GM12874 (cell line): ENCODE results near the gene TIMM23.

Source experiments
- CTCF ChIP-seq: IDR thresholded peaks from 2 replicates; pipeline ENCODE4 v1.5.1; 2011; ENCODE audit warnings: low read depth, mild to moderate bottlenecking, control low read depth, low read length, moderate library complexity; ENCODE audit not compliant: insufficient read depth

The TIMM23 gene

GRCh38 chr10:46033602-46034011 is 61.3 kb downstream of the TIMM23 start:
- TF ChIP-seq CTCF, result no peak

GRCh38 chr10:46035923-46036849 is 63.9 kb downstream of the TIMM23 start:
- TF ChIP-seq CTCF, result no peak

- no peak for TF ChIP-seq CTCF
These were observed 65.0 kb downstream of the TIMM23 start for GRCh38 chr10:46037107-46037825.

- no peak for TF ChIP-seq CTCF
These were observed 67.7 kb downstream of the TIMM23 start for GRCh38 chr10:46040004-46040403.

GRCh38 chr10:46042527-46042926 is 70.2 kb downstream of the TIMM23 start:
- no peak for TF ChIP-seq CTCF

- TF ChIP-seq CTCF, result no peak
These were observed 74.0 kb downstream of the TIMM23 start, which contains the start of gene MSMB for GRCh38 chr10:46046261-46046660. MSMB (minus strand) TSS chr10:46046269; CDS start chr10:46046237, 32 bp downstream.

- TF ChIP-seq CTCF, result no peak
These were observed 75.9 kb downstream of the TIMM23 start for GRCh38 chr10:46048152-46048551.
